Measurements from ENCODE around the gene UCHL1.

The UCHL1 gene

GRCh38 chr4:41290479-41290878 lies 33.8 kb downstream of the UCHL1 start:
- no peak for TF ChIP-seq CTCF (IDR thresholded peaks at IDR 0.05; ENCODE audit: low read depth, low read length)
- Histone ChIP-seq H3K36me3 (no peaks in the 10 kb centered on the region), H3K9me3 (ENCODE audit: severe bottlenecking) (peaks cover 11% of the 10 kb centered on the region), H3K27ac (no peak overlapping the region), H3K27me3 (ENCODE audit: insufficient read depth, low read depth, severe bottlenecking) (no peaks in the 10 kb centered on the region), H3K4me3 (ENCODE audit: low read depth, low read length) (no peak overlapping the region)
- no peak for DNase-seq

GRCh38 chr4:41294445-41295062 lies 37.8 kb downstream of the UCHL1 start:
- H3K27me3 ChIP-seq (ENCODE audit: insufficient read depth, low read depth, severe bottlenecking): no peaks in the 10 kb centered on the region
- no peak for DNase-seq
- no peaks in the 10 kb centered on the region for H3K36me3 ChIP-seq
- no peak for TF ChIP-seq CTCF (IDR thresholded peaks at IDR 0.05; ENCODE audit: low read depth, low read length)
- H3K9me3 ChIP-seq (ENCODE audit: severe bottlenecking): peaks cover 7% of the 10 kb centered on the region
- no peak overlapping the region for H3K27ac ChIP-seq
- H3K4me3 ChIP-seq (ENCODE audit: low read depth, low read length): no peak overlapping the region

- no peak for DNase-seq
- Histone ChIP-seq H3K9me3 (ENCODE audit: severe bottlenecking) (peaks cover 7% of the 10 kb centered on the region), H3K36me3 (no peaks in the 10 kb centered on the region), H3K4me3 (ENCODE audit: low read depth, low read length) (no peak overlapping the region), H3K27me3 (ENCODE audit: insufficient read depth, low read depth, severe bottlenecking) (no peaks in the 10 kb centered on the region), H3K27ac (no peak overlapping the region)
- TF ChIP-seq CTCF (IDR thresholded peaks at IDR 0.05; ENCODE audit: low read depth, low read length): no peak
These were observed 40.3 kb downstream of the UCHL1 start for GRCh38 chr4:41296995-41297394.

- H3K4me3 ChIP-seq (ENCODE audit: low read depth, low read length): no peak overlapping the region
These were observed 41.1 kb downstream of the UCHL1 start for GRCh38 chr4:41297832-41298231.

GRCh38 chr4:41299486-41299885 lies 42.8 kb downstream of the UCHL1 start:
- Histone ChIP-seq H3K4me3 (ENCODE audit: low read depth, low read length) (no peak overlapping the region), H3K27me3 (ENCODE audit: insufficient read depth, low read depth, severe bottlenecking) (no peaks in the 10 kb centered on the region), H3K9me3 (ENCODE audit: severe bottlenecking) (peaks cover 3% of the 10 kb centered on the region), H3K36me3 (no peaks in the 10 kb centered on the region), H3K27ac (no peak overlapping the region)
- no peak for TF ChIP-seq CTCF (IDR thresholded peaks at IDR 0.05; ENCODE audit: low read depth, low read length)
- no peak for DNase-seq

More at GRCh38 chr4:41297832-41298231, 41.1 kb downstream of the UCHL1 start:
- Histone ChIP-seq H3K27ac (no peak overlapping the region), H3K36me3 (no peaks in the 10 kb centered on the region), H3K27me3 (ENCODE audit: insufficient read depth, low read depth, severe bottlenecking) (no peaks in the 10 kb centered on the region), H3K9me3 (ENCODE audit: severe bottlenecking) (peaks cover 7% of the 10 kb centered on the region)
- no peak for DNase-seq
- no peak for TF ChIP-seq CTCF (IDR thresholded peaks at IDR 0.05; ENCODE audit: low read depth, low read length)

- H3K27me3 ChIP-seq (ENCODE audit: insufficient read depth, low read depth, severe bottlenecking): no peaks in the 10 kb centered on the region
- no peak overlapping the region for H3K4me3 ChIP-seq (ENCODE audit: low read depth, low read length)
- DNase-seq: no peak
- H3K27ac ChIP-seq: no peak overlapping the region
- no peaks in the 10 kb centered on the region for H3K9me3 ChIP-seq (ENCODE audit: severe bottlenecking)
- no peaks in the 10 kb centered on the region for H3K36me3 ChIP-seq
- TF ChIP-seq CTCF (IDR thresholded peaks at IDR 0.05; ENCODE audit: low read depth, low read length): no peak
These were observed 44.4 kb downstream of the UCHL1 start for GRCh38 chr4:41301137-41301536.
